Keratinocyte (primary cell): ENCODE data around the gene SELPLG. TPM values are rescaled to one million over a fixed set of nuclear protein-coding genes. Genes with fewer than 3 reads are reported as not detected.

Source experiments
- DNase-seq: peaks from one replicate; pipeline ENCODE4 v3.0.0-alpha.2; 2011; ENCODE audit warnings: low read depth, missing footprints, low spot score
- FAIRE-seq: peaks from 2 replicates; lab custom pipeline; 2011; peaks lifted over from hg19 to GRCh38; lab: Jason Lieb, UNC
- H2AFZ ChIP-seq: 2 replicates; pipeline ENCODE4 v1.6.0; 2012; ENCODE audit warnings: low read length, control low read depth, inconsistent platforms; ENCODE audit not compliant: control insufficient read depth
- H3K27ac ChIP-seq: 2 replicates; pipeline ENCODE4 v1.5.1; 2011; ENCODE audit warnings: low read length; ENCODE audit not compliant: control insufficient read depth, insufficient read depth
- H3K27me3 ChIP-seq: 3 replicates; pipeline ENCODE4 v1.6.0; 2011; ENCODE audit warnings: low read length; ENCODE audit not compliant: control insufficient read depth, insufficient read depth; ENCODE audit errors: extremely low read depth
- H3K36me3 ChIP-seq, 2 experiments: 2 replicates in 1 of 2; 3 replicates in 1 of 2; pipeline ENCODE4 v1.5.1; 2011; ENCODE audit warnings: low read length in 2 of 2, mild to moderate bottlenecking in 1 of 2; ENCODE audit not compliant: control insufficient read depth in 2 of 2, insufficient read depth in 2 of 2; ENCODE audit errors: extremely low read depth in 1 of 2
- H3K4me1 ChIP-seq: 3 replicates; pipeline ENCODE4 v1.5.1; 2011; ENCODE audit warnings: low read length; ENCODE audit not compliant: control insufficient read depth, insufficient read depth; ENCODE audit errors: extremely low read depth
- H3K4me2 ChIP-seq: 3 replicates; pipeline ENCODE4 v1.6.0; 2011; ENCODE audit warnings: low read depth, low read length; ENCODE audit not compliant: control insufficient read depth, insufficient read depth; ENCODE audit errors: extremely low read depth
- H3K4me3 ChIP-seq, 3 experiments: fragments of 200-600 bp in 1 of 3; sonication (generic) in 1 of 3; 2 replicates in 2 of 3; 3 replicates in 1 of 3; pipeline ENCODE4 v1.5.1; 2011 to 2016; ENCODE audit warnings: low read length in 3 of 3, mild to moderate bottlenecking in 3 of 3, control low read depth in 2 of 3, inconsistent platforms in 1 of 3, low read depth in 1 of 3, mixed read lengths in 1 of 3, mixed run types in 1 of 3, moderate library complexity in 1 of 3; ENCODE audit not compliant: control insufficient read depth in 2 of 3, insufficient read depth in 2 of 3; ENCODE audit errors: extremely low read depth in 1 of 3
- H3K79me2 ChIP-seq: 2 replicates; pipeline ENCODE4 v1.6.0; 2012; ENCODE audit warnings: low read length; ENCODE audit not compliant: control insufficient read depth, insufficient read depth
- H3K9ac ChIP-seq: 3 replicates; pipeline ENCODE4 v1.6.0; 2011; ENCODE audit warnings: low read length; ENCODE audit not compliant: control insufficient read depth, insufficient read depth; ENCODE audit errors: extremely low read depth
- H3K9me1 ChIP-seq: 3 replicates; pipeline ENCODE4 v1.6.0; 2011; ENCODE audit warnings: low read length; ENCODE audit not compliant: control insufficient read depth, insufficient read depth; ENCODE audit errors: extremely low read depth
- H3K9me3 ChIP-seq: 2 replicates; pipeline ENCODE4 v1.5.1; 2012; ENCODE audit warnings: low read depth, low read length; ENCODE audit not compliant: control insufficient read depth
- H4K20me1 ChIP-seq: 3 replicates; pipeline ENCODE4 v1.6.0; 2011; ENCODE audit warnings: low read length; ENCODE audit not compliant: control insufficient read depth, insufficient read depth; ENCODE audit errors: extremely low read depth
- CTCF ChIP-seq, 3 experiments: IDR thresholded peaks in 1 of 3; conservative IDR thresholded peaks in 1 of 3; optimal IDR thresholded peaks in 1 of 3; 2 replicates in 2 of 3; 3 replicates in 1 of 3; pipeline versions ENCODE3 to v1.5.1; 2011; ENCODE audit warnings: low read length in 3 of 3, mild to moderate bottlenecking in 3 of 3, moderate library complexity in 2 of 3, control low read depth in 1 of 3, inconsistent platforms in 1 of 3; ENCODE audit not compliant: insufficient read depth in 2 of 3; ENCODE audit errors: extremely low read depth in 1 of 3
- EZH2 ChIP-seq: IDR thresholded peaks from one replicate; pipeline ENCODE4 v1.6.1; 2012; ENCODE audit warnings: inconsistent platforms, mild to moderate bottlenecking, low read length, moderate library complexity
- dilution Hi-C: fragments of 300-500 bp; cut with MboI; formaldehyde crosslinking; loops from one replicate; pipeline ENCODE4 v1.7.0; 2020; ENCODE audit warnings: low sequenced_read_pairs; ENCODE audit not compliant: extremely low pct_ligation_motif_present
- polyA plus RNA-seq, 5 experiments: library from polyadenylated mRNA; depleted of rRNA in 3 of 5; stranded (reverse) in 3 of 5; stranded (forward) in 1 of 5; unstranded in 1 of 5; fragments of >200 nt; gene quantifications; 1 replicate in 1 of 5; 2 replicates in 3 of 5; 3 replicates in 1 of 5; pipeline versions ENCODE4 v1.2.1 to v1.2.3, GENCODE V29; 2011 to 2012; ENCODE audit warnings: missing spikeins in 2 of 5, low read depth in 1 of 5, low replicate concordance in 1 of 5

Gene SELPLG
- polyA plus RNA-seq, 1 donor (not counting 4 experiments of a cell fraction or from before 2014, with no cell fraction given), result 0.80 TPM

- H3K79me2 ChIP-seq, result no peaks in the 10 kb centered on the region
- H3K4me2 ChIP-seq, result no peak overlapping the region
- dilution Hi-C loops, result no loop called here
- no peaks in the 10 kb centered on the region for H3K27me3 ChIP-seq
- H3K4me3 ChIP-seq, result no peak overlapping the region
- TF ChIP-seq EZH2, result no peak
- no peak for TF ChIP-seq CTCF (optimal IDR thresholded peaks at IDR 0.05 in 1 of 3, IDR thresholded peaks at IDR 0.05 in 1 of 3, conservative IDR thresholded peaks at IDR 0.05 in 1 of 3; ENCODE audit: extremely low read depth in 1 of 3, insufficient read depth in 2 of 3, low read length in 3 of 3)
- no peaks in the 10 kb centered on the region for H4K20me1 ChIP-seq
- H3K9me3 ChIP-seq, result no peaks in the 10 kb centered on the region
- FAIRE-seq (no peak), DNase-seq (no peak)
- H2AFZ ChIP-seq, result no peak overlapping the region
- peaks cover 6% of the 10 kb centered on the region for H3K4me1 ChIP-seq
- H3K27ac ChIP-seq, result no peak overlapping the region
- no peak overlapping the region for H3K9ac ChIP-seq
- H3K36me3 ChIP-seq, result no peaks in the 10 kb centered on the region
- no peaks in the 10 kb centered on the region for H3K9me1 ChIP-seq
These were observed 23.3 kb downstream of the SELPLG start for GRCh38 chr12:108610336-108610815.

GRCh38 chr12:108609537-108610335 is 24.0 kb downstream of the SELPLG start:
- H3K4me2 ChIP-seq, result no peak overlapping the region
- H3K9me1 ChIP-seq, result no peaks in the 10 kb centered on the region
- FAIRE-seq (no peak), DNase-seq (no peak)
- peaks cover 4% of the 10 kb centered on the region for H3K27me3 ChIP-seq
- dilution Hi-C loops, result no loop called here
- no peaks in the 10 kb centered on the region for H4K20me1 ChIP-seq
- H3K79me2 ChIP-seq, result no peaks in the 10 kb centered on the region
- TF ChIP-seq EZH2 (no peak), CTCF (optimal IDR thresholded peaks at IDR 0.05 in 1 of 3, IDR thresholded peaks at IDR 0.05 in 1 of 3, conservative IDR thresholded peaks at IDR 0.05 in 1 of 3; ENCODE audit: extremely low read depth in 1 of 3, insufficient read depth in 2 of 3, low read length in 3 of 3) (no peak)
- no peak overlapping the region for H2AFZ ChIP-seq
- H3K9ac ChIP-seq, result no peak overlapping the region
- H3K4me1 ChIP-seq, result peaks cover 6% of the 10 kb centered on the region
- no peak overlapping the region for H3K27ac ChIP-seq
- no peaks in the 10 kb centered on the region for H3K9me3 ChIP-seq
- H3K4me3 ChIP-seq, result no peak overlapping the region
- no peaks in the 10 kb centered on the region for H3K36me3 ChIP-seq
